T-helper 17 cell (primary cell): ENCODE results near the gene CCDC3. TPM values are rescaled to one million over a fixed set of nuclear protein-coding genes. Genes with fewer than 3 reads are reported as not detected.

Experiments used
- ATAC-seq: fragments of 150-1000 bp; cut with Tn5 transposase; 2 replicates; pipeline ENCODE4 v1.10.0; 2021; ENCODE audit warnings: mild to moderate bottlenecking, moderate library complexity
- DNase-seq, 3 donors: peaks; one replicate each; pipeline versions ENCODE4 v3.0.0 to v3.0.0-alpha.2; 2020 to 2021
- H3K9me3 ChIP-seq: one replicate; pipeline ENCODE4 v1.7.0; 2013; ENCODE audit warnings: low read length, mild to moderate bottlenecking; ENCODE audit not compliant: control insufficient read depth, poor library complexity, severe bottlenecking
- H3K27ac Mint-ChIP-seq: one replicate; pipeline ENCODE4 v1.8.0; 2022; ENCODE audit warnings: mild to moderate bottlenecking, moderate library complexity, mixed read lengths
- H3K27me3 Mint-ChIP-seq: one replicate; pipeline ENCODE4 v1.8.0; 2022; ENCODE audit warnings: mixed read lengths
- H3K36me3 Mint-ChIP-seq: one replicate; pipeline ENCODE4 v1.8.0; 2022; ENCODE audit warnings: low read depth, mixed read lengths
- H3K4me1 Mint-ChIP-seq: one replicate; pipeline ENCODE4 v1.8.0; 2022; ENCODE audit warnings: mild to moderate bottlenecking, mixed read lengths
- H3K4me3 Mint-ChIP-seq: one replicate; pipeline ENCODE4 v1.8.0; 2022; ENCODE audit warnings: mild to moderate bottlenecking, moderate library complexity, mixed read lengths
- total RNA-seq, 4 donors: library from RNA in 2 of 4; stranded (reverse) in 2 of 4; gene quantifications; one replicate each; pipeline ENCODE4 v1.2.3 and lab custom pipeline; 2022 to 2026

CCDC3 gene
- total RNA-seq, 2 donors from 2014 or later = 0.99 TPM; not detected in 1

GRCh38 chr10:12922117-12922900, 79.2 kb downstream of the CCDC3 start:
- Mint-ChIP-seq H3K27ac (no peak overlapping the region), H3K4me3 (no peak overlapping the region), H3K4me1 (no peaks in the 10 kb centered on the region), H3K27me3 (peaks cover 33% of the 10 kb centered on the region), H3K36me3 (no peaks in the 10 kb centered on the region)
- ATAC-seq = no peak
- H3K9me3 ChIP-seq = no peaks in the 10 kb centered on the region
- no peak for DNase-seq

- ATAC-seq (no peak), DNase-seq (no peak)
- no peak overlapping the region for H3K27ac Mint-ChIP-seq
- peaks cover 33% of the 10 kb centered on the region for H3K27me3 Mint-ChIP-seq
- no peak overlapping the region for H3K4me3 Mint-ChIP-seq
- H3K9me3 ChIP-seq = no peaks in the 10 kb centered on the region
- no peaks in the 10 kb centered on the region for H3K36me3 Mint-ChIP-seq
- H3K4me1 Mint-ChIP-seq = no peaks in the 10 kb centered on the region
Measured at GRCh38 chr10:12921163-12921562, 80.3 kb downstream of the CCDC3 start.

- ATAC-seq = no peak
- DNase-seq = no peak
- peaks cover 36% of the 10 kb centered on the region for H3K27me3 Mint-ChIP-seq
Measured at GRCh38 chr10:12919574-12919973, 81.9 kb downstream of the CCDC3 start.

GRCh38 chr10:12916587-12916986, 84.9 kb downstream of the CCDC3 start:
- Mint-ChIP-seq H3K4me3 (no peak overlapping the region), H3K4me1 (no peaks in the 10 kb centered on the region), H3K27ac (no peak overlapping the region), H3K27me3 (peaks cover 29% of the 10 kb centered on the region), H3K36me3 (no peaks in the 10 kb centered on the region)
- DNase-seq (no peak), ATAC-seq (no peak)
- H3K9me3 ChIP-seq = no peaks in the 10 kb centered on the region

More at GRCh38 chr10:12919574-12919973, 81.9 kb downstream of the CCDC3 start:
- no peaks in the 10 kb centered on the region for H3K9me3 ChIP-seq
- H3K4me3 Mint-ChIP-seq = no peak overlapping the region
- H3K36me3 Mint-ChIP-seq = no peaks in the 10 kb centered on the region
- no peak overlapping the region for H3K27ac Mint-ChIP-seq
- H3K4me1 Mint-ChIP-seq = no peaks in the 10 kb centered on the region

- Mint-ChIP-seq H3K4me3 (no peak overlapping the region), H3K27me3 (peaks cover 25% of the 10 kb centered on the region), H3K4me1 (no peaks in the 10 kb centered on the region), H3K27ac (no peak overlapping the region), H3K36me3 (no peaks in the 10 kb centered on the region)
- DNase-seq = no peak
- no peaks in the 10 kb centered on the region for H3K9me3 ChIP-seq
- no peak for ATAC-seq
Measured at GRCh38 chr10:12915637-12916168, 85.8 kb downstream of the CCDC3 start.

GRCh38 chr10:12914111-12914510, 87.4 kb downstream of the CCDC3 start:
- DNase-seq = no peak
- ATAC-seq = no peak
- no peaks in the 10 kb centered on the region for H3K9me3 ChIP-seq
- H3K27ac Mint-ChIP-seq = no peak overlapping the region
- H3K4me1 Mint-ChIP-seq = no peaks in the 10 kb centered on the region
- H3K36me3 Mint-ChIP-seq = no peaks in the 10 kb centered on the region
- no peak overlapping the region for H3K4me3 Mint-ChIP-seq
- H3K27me3 Mint-ChIP-seq = peaks cover 17% of the 10 kb centered on the region

DNA sequence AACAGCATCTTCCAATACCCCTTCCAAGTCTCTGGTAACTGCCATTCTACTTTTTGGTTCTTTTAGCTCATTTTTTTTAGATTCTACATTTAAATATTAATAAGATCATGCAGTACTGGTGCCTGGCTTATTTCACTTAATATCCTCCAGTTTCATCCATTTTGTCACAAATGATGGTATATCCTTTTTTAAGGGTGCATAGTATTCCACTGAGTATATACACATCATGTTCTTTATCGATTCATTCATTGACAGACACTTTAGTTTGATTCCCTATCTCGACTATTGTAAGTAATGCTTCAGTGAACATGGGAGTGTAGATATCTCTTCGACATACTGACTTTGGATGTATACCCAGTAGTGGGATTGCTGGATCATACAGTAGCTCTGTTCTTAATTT, 89.7 kb downstream of the CCDC3 start:
- Mint-ChIP-seq H3K4me3 (no peak overlapping the region), H3K27me3 (peaks cover 32% of the 10 kb centered on the region)
- no peak for ATAC-seq

GRCh38 chr10:12910835-12911234, 90.7 kb downstream of the CCDC3 start:
- Mint-ChIP-seq H3K4me3 (no peak overlapping the region), H3K27me3 (peaks cover 39% of the 10 kb centered on the region), H3K27ac (no peak overlapping the region), H3K36me3 (no peaks in the 10 kb centered on the region), H3K4me1 (no peaks in the 10 kb centered on the region)
- DNase-seq = no peak
- ATAC-seq = no peak
- no peaks in the 10 kb centered on the region for H3K9me3 ChIP-seq

More for the DNA sequence above, 89.7 kb downstream of the CCDC3 start:
- H3K4me1 Mint-ChIP-seq = no peaks in the 10 kb centered on the region
- DNase-seq = no peak
- H3K9me3 ChIP-seq = no peaks in the 10 kb centered on the region
- no peak overlapping the region for H3K27ac Mint-ChIP-seq
- no peaks in the 10 kb centered on the region for H3K36me3 Mint-ChIP-seq

- H3K27ac Mint-ChIP-seq = no peak overlapping the region
- no peaks in the 10 kb centered on the region for H3K4me1 Mint-ChIP-seq
- no peaks in the 10 kb centered on the region for H3K36me3 Mint-ChIP-seq
Measured at GRCh38 chr10:12909836-12910185, 91.7 kb downstream of the CCDC3 start.

DNA sequence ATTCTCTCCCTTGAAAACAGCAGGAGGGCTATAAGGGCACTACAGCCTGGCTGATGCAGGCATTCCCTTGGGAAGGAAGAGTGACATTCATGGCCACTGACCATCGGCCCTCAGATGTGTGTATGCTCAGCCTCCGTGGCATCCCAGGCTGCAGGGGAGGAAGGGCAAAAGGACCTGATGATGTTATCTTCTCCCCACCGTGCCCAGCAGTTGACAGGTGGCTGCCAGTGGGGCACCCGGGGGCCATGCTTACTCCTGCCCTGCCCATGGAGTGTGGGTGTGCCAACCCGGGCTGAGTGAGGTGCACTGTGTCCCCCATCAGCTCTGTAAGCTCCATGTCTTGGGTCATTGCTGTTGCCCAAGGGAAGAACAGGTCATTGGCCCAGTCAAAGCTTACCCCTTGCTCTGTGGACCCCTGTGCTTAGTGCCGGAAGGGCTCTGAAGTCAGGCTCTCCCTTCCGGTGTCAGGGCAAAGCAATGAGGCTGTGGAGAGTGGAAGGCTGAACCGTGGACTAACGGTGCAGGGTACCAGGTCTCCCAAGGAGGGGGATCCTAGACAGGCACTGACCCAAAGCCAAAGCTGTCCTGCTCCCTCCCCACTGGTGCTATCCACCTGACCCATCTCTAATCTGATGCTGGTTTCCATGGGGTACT, 92.2 kb downstream of the CCDC3 start:
- Mint-ChIP-seq H3K4me3 (no peak overlapping the region), H3K27ac (no peak overlapping the region), H3K4me1 (no peaks in the 10 kb centered on the region), H3K27me3 (peaks cover 38% of the 10 kb centered on the region), H3K36me3 (no peaks in the 10 kb centered on the region)
- no peak for DNase-seq
- no peaks in the 10 kb centered on the region for H3K9me3 ChIP-seq
- ATAC-seq = no peak

More at GRCh38 chr10:12909836-12910185, 91.7 kb downstream of the CCDC3 start:
- Mint-ChIP-seq H3K4me3 (no peak overlapping the region), H3K27me3 (peaks cover 38% of the 10 kb centered on the region)
- no peaks in the 10 kb centered on the region for H3K9me3 ChIP-seq
- ATAC-seq = no peak
- no peak for DNase-seq

- no peak overlapping the region for H3K4me3 Mint-ChIP-seq
- no peak overlapping the region for H3K27ac Mint-ChIP-seq
- no peaks in the 10 kb centered on the region for H3K36me3 Mint-ChIP-seq
- H3K27me3 Mint-ChIP-seq = peaks cover 33% of the 10 kb centered on the region
- H3K4me1 Mint-ChIP-seq = no peaks in the 10 kb centered on the region
- no peaks in the 10 kb centered on the region for H3K9me3 ChIP-seq
- ATAC-seq = no peak
- no peak for DNase-seq
Measured at GRCh38 chr10:12908773-12909172, 92.7 kb downstream of the CCDC3 start.

DNA sequence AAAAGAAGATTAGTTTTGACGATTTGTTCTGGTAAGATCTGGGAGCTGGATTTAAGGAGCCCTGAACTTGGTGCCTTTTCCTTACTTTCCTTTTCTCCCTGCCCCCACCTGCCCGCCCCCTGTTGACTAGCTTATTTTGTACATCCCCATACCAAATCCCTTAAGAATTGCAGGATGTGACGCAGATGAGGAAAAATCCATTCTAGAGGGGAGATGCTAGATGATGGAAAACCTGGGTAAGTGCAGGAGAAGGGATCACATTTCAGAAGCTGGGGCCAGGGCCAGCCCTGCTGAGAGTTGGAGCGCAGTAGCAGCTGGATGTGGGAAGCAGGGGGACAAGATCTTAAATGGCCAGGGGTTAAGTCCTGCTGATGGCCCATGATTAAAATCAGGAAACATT, 93.9 kb downstream of the CCDC3 start:
- Mint-ChIP-seq H3K27me3 (peaks cover 36% of the 10 kb centered on the region), H3K27ac (no peak overlapping the region), H3K4me3 (no peak overlapping the region), H3K4me1 (no peaks in the 10 kb centered on the region), H3K36me3 (no peaks in the 10 kb centered on the region)
- no peaks in the 10 kb centered on the region for H3K9me3 ChIP-seq
- ATAC-seq = no peak
- DNase-seq = no peak

DNA sequence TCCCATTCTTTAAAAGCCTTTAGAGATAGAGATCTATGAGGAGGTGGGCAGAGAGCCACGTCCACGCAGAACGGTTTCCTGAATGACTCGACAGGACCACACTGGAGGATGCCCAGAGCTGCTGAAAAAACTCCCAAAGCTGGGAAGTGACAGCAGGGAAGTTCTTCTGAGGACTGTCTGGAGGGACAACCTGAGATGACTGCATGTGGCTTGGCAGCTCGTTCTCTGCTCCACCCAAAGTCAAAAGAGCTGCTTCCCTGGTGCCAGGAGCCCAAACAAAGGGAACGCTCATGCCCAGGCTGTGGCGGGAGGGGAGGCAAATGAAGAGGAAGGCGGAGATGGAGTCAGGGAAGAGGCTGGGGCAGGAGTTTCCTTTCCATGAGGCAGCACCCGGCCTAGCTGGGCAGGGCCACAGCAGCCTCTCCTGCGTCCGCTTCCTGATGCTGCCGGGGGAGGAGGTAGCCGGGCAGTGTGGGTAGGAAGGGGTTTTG, 95.4 kb downstream of the CCDC3 start:
- DNase-seq (no peak), ATAC-seq (no peak)
- H3K4me1 Mint-ChIP-seq = peaks cover 2% of the 10 kb centered on the region
- H3K36me3 Mint-ChIP-seq = peaks cover 2% of the 10 kb centered on the region
- no peaks in the 10 kb centered on the region for H3K9me3 ChIP-seq
- peaks cover 47% of the 10 kb centered on the region for H3K27me3 Mint-ChIP-seq
- H3K4me3 Mint-ChIP-seq = no peak overlapping the region
- no peak overlapping the region for H3K27ac Mint-ChIP-seq
